DND-41 (cell line): ENCODE results near the gene PLK1.

Source experiments
- ATAC-seq: fragments of 200-7000 bp; cut with Tn5 transposase; 3 replicates; pipeline ENCODE4 v1.9.1; 2021; ENCODE audit warnings: low read depth; ENCODE audit not compliant: insufficient read depth
- DNase-seq: peaks from one replicate; pipeline ENCODE4 v3.0.0-alpha.2; 2020
- H2AFZ ChIP-seq: 2 replicates; pipeline ENCODE4 v1.6.0; 2012; ENCODE audit warnings: low read depth, low read length
- H3K27ac ChIP-seq: 2 replicates; pipeline ENCODE4 v1.5.1; 2012; ENCODE audit warnings: low read length, inconsistent platforms
- H3K27me3 ChIP-seq: fragments of 200-600 bp; sonication (generic); 2 replicates; pipeline ENCODE4 v1.6.0; 2012; ENCODE audit warnings: low read length, mild to moderate bottlenecking, inconsistent platforms; ENCODE audit not compliant: insufficient read depth, poor library complexity
- H3K36me3 ChIP-seq: 2 replicates; pipeline ENCODE4 v1.5.1; 2012; ENCODE audit warnings: low read length, inconsistent platforms; ENCODE audit not compliant: insufficient read depth
- H3K4me1 ChIP-seq: 2 replicates; pipeline ENCODE4 v1.5.1; 2012; ENCODE audit warnings: mild to moderate bottlenecking, low read length; ENCODE audit not compliant: insufficient read depth
- H3K4me2 ChIP-seq: 2 replicates; pipeline ENCODE4 v1.6.0; 2012; ENCODE audit warnings: mild to moderate bottlenecking, moderate library complexity, low read length, inconsistent platforms; ENCODE audit not compliant: insufficient read depth
- H3K4me3 ChIP-seq, 2 experiments: fragments of 200-600 bp in 1 of 2; shearing (Covaris generic) in 1 of 2; 2 replicates each; pipeline ENCODE4 v1.5.1; 2012 to 2016; ENCODE audit warnings: inconsistent platforms in 2 of 2, low read length in 2 of 2, mild to moderate bottlenecking in 2 of 2, low read depth in 1 of 2, moderate library complexity in 1 of 2
- H3K79me2 ChIP-seq: 2 replicates; pipeline ENCODE4 v1.6.0; 2012; ENCODE audit warnings: low read length, inconsistent platforms; ENCODE audit not compliant: insufficient read depth
- H3K9ac ChIP-seq: 2 replicates; pipeline ENCODE4 v1.6.0; 2012; ENCODE audit warnings: low read depth, mild to moderate bottlenecking, inconsistent platforms, low read length, moderate library complexity
- H3K9me3 ChIP-seq: 2 replicates; pipeline ENCODE4 v1.5.1; 2012; ENCODE audit warnings: low read length, moderate library complexity, mild to moderate bottlenecking, inconsistent platforms; ENCODE audit not compliant: insufficient read depth, severe bottlenecking
- H4K20me1 ChIP-seq: 2 replicates; pipeline ENCODE4 v1.6.0; 2012; ENCODE audit warnings: low read length; ENCODE audit not compliant: insufficient read depth
- EZH2 ChIP-seq: IDR thresholded peaks from 3 replicates; pipeline ENCODE4 v1.6.1; 2012; ENCODE audit warnings: borderline replicate concordance, low read depth, mild to moderate bottlenecking, moderate library complexity, low read length, inconsistent platforms; ENCODE audit not compliant: severe bottlenecking
- TF ChIP-seq, protein P1 (sequence below): IDR thresholded peaks from 2 replicates; pipeline ENCODE4 v1.5.1; 2012; ENCODE audit warnings: borderline replicate concordance, low read length, moderate library complexity, mild to moderate bottlenecking; ENCODE audit not compliant: poor library complexity, severe bottlenecking; ENCODE audit errors: extremely low read depth

Gene PLK1

DNA sequence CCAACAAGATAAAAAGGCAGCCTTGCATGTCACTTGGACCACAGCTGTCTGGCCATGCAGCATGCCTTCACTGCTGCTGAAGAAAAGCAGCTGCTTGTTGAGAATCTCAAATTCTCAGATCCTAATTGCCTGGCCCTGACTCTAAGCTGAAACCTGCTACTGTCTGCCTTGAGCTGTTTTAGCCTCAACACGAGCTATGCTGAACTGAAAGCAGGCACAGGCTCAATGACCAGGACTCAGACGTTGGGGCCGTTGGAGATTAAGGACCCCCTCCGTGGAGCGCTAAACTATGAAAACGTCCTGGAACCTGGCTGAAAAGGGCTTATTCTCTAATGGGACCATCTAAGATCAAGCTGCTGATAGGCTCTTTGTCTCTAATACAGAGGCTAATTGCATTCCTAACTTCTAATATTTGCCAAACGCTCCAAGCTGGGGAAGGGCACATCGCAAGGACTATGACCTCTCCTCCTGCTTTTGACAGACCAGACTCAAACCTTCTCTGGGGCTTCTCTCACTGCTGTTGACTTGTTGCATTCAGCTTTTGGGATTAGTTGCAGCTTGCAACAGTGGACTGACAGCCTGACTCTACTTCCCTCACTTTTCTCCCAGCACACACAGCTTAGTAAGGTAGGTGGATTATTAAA lies 4.6 kb upstream of the PLK1 start:
- ATAC-seq (no peak), DNase-seq (no peak)
- no peaks in the 10 kb centered on the region for H3K27me3 ChIP-seq
- no peak overlapping the region for H3K9ac ChIP-seq
- peaks cover 11% of the 10 kb centered on the region for H3K4me1 ChIP-seq
- H2AFZ ChIP-seq = no peak overlapping the region
- no peak overlapping the region for H3K4me2 ChIP-seq
- 0 out of 2 replicates have a peak, but pooled peaks cover 4% of the 10 kb centered on the region for H4K20me1 ChIP-seq
- no peak overlapping the region for H3K27ac ChIP-seq
- H3K36me3 ChIP-seq = peaks cover 41% of the 10 kb centered on the region
- TF ChIP-seq, protein P1, sequence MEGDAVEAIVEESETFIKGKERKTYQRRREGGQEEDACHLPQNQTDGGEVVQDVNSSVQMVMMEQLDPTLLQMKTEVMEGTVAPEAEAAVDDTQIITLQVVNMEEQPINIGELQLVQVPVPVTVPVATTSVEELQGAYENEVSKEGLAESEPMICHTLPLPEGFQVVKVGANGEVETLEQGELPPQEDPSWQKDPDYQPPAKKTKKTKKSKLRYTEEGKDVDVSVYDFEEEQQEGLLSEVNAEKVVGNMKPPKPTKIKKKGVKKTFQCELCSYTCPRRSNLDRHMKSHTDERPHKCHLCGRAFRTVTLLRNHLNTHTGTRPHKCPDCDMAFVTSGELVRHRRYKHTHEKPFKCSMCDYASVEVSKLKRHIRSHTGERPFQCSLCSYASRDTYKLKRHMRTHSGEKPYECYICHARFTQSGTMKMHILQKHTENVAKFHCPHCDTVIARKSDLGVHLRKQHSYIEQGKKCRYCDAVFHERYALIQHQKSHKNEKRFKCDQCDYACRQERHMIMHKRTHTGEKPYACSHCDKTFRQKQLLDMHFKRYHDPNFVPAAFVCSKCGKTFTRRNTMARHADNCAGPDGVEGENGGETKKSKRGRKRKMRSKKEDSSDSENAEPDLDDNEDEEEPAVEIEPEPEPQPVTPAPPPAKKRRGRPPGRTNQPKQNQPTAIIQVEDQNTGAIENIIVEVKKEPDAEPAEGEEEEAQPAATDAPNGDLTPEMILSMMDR = no peak
- TF ChIP-seq EZH2 = no peak
- H3K79me2 ChIP-seq = peaks cover 11% of the 10 kb centered on the region
- H3K4me3 ChIP-seq = no peak overlapping the region
- no peaks in the 10 kb centered on the region for H3K9me3 ChIP-seq

DNA sequence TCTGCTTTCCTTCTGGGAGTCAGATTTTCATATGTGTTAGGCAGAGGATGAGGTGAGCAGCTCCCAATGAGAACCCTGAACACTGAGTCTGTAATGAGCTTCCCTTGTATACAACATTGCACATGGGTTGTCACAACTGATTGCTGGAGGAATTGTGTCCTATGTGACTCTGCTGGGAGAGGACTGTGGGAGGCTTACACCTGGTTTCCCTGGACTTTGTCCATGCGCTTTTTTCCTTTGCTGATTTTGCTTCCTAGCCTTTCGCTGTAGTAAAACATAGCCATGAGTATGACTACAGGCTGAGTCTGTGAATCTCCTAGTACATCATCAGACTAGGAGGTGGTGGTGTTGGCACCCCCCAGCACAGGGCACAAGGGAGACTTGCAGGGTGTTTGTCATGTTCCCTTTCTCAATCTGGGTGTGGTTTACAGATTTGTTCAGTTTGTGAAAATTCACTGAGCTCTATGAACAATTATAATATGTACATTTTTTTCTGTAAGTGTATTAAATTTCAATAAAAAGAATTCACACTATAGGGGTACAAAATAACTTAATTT lies 1.7 kb upstream of the PLK1 start:
- H3K4me3 ChIP-seq = no peak overlapping the region
- no peak overlapping the region for H2AFZ ChIP-seq
- DNase-seq = no peak
- no peak overlapping the region for H3K4me2 ChIP-seq
- H4K20me1 ChIP-seq = peaks cover 20% of the 10 kb centered on the region
- H3K79me2 ChIP-seq = peaks cover 40% of the 10 kb centered on the region
- TF ChIP-seq, protein P1 = no peak
- no peak for TF ChIP-seq EZH2
- no peaks in the 10 kb centered on the region for H3K9me3 ChIP-seq
- ATAC-seq = no peak
- no peaks in the 10 kb centered on the region for H3K27me3 ChIP-seq
- H3K9ac ChIP-seq = no peak overlapping the region
- peaks cover 37% of the 10 kb centered on the region for H3K4me1 ChIP-seq
- H3K36me3 ChIP-seq = peaks cover 42% of the 10 kb centered on the region
- no peak overlapping the region for H3K27ac ChIP-seq

DNA sequence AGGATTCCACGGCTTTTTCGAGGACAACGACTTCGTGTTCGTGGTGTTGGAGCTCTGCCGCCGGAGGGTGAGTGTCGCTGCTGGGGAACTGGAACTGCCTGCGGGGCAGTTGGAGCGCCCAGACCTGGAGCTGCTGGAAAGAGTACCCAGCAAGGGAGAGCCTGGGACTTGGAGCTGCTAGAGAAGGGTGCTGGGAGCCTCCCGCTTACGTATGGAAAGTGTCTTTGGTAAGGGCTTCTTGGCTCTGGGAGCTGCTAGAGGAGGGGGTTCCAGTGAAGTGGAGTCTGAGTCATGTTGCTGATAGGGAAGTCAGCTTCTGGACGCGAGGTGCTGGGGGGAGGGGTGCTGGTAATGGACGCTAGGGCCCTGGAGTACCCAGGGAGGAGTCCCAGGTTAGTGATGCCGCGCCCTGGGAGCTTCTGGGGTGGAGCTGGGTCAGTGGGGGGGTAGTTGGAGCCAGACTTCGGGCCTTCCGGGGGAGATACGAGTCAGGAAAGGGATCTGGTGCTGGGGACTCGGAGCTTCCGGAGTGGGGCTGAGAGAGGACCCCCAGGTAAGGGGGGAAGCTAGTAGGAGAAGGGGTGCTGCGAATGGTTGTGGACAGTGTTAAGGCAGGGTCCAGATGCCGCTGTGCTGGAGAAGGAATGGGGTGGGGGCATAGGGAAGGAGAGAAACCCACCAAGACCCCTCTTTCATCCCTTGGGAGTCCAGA lies 741 bp downstream of the PLK1 start:
- H3K4me2 ChIP-seq = peak overlapping the region; percentile 81
- peaks cover 25% of the 10 kb centered on the region for H4K20me1 ChIP-seq
- peak overlapping the region; percentile 91 for H2AFZ ChIP-seq
- H3K4me1 ChIP-seq = peaks cover 49% of the 10 kb centered on the region
- peaks cover 61% of the 10 kb centered on the region for H3K79me2 ChIP-seq
- DNase-seq = peak; percentile 57
- peaks cover 54% of the 10 kb centered on the region for H3K36me3 ChIP-seq
- peak overlapping the region; percentile 90 to 97 for H3K4me3 ChIP-seq
- no peaks in the 10 kb centered on the region for H3K9me3 ChIP-seq
- peak; percentile 27 for ATAC-seq
- no peaks in the 10 kb centered on the region for H3K27me3 ChIP-seq
- H3K9ac ChIP-seq = peak overlapping the region; percentile 90
- TF ChIP-seq, protein P1 = peak; percentile 10
- no peak for TF ChIP-seq EZH2
- H3K27ac ChIP-seq = peak overlapping the region; percentile 79
